Uterus (tissue), 4 donors: ENCODE results near the gene HS3ST6. TPM values are rescaled to one million over a fixed set of nuclear protein-coding genes. Genes with fewer than 3 reads are reported as not detected.

Experiments
- DNase-seq, 2 donors: peaks; one replicate each; pipeline ENCODE4 v3.0.0-alpha.2; 2019 to 2020
- H3K27ac ChIP-seq, 2 donors: fragments of 200-600 bp; sonication (generic); 1 replicate in 1 of 2; 2 replicates in 1 of 2; pipeline ENCODE4 v1.5.1; 2016 to 2018
- H3K27me3 ChIP-seq, 2 donors: fragments of 200-600 bp; sonication (generic); one replicate each; pipeline ENCODE4 v1.5.1; 2018 to 2019; ENCODE audit warnings: control low read depth in 1 of 2
- H3K36me3 ChIP-seq, 2 donors: fragments of 200-600 bp; sonication (generic); one replicate each; pipeline ENCODE4 v1.5.1; 2019; ENCODE audit warnings: control low read depth in 1 of 2
- H3K4me1 ChIP-seq, 2 donors: fragments of 200-600 bp; sonication (generic); one replicate each; pipeline ENCODE4 v1.5.1; 2018 to 2019; ENCODE audit warnings: control low read depth in 1 of 2
- H3K4me3 ChIP-seq, 2 donors: fragments of 200-600 bp; sonication (generic); 1 replicate in 1 of 2; 2 replicates in 1 of 2; pipeline ENCODE4 v1.5.1; 2018 to 2019; ENCODE audit warnings: mild to moderate bottlenecking in 1 of 2
- H3K9me3 ChIP-seq, 2 donors: fragments of 200-600 bp; sonication (generic); one replicate each; pipeline ENCODE4 v1.5.1; 2019; ENCODE audit warnings: control low read depth in 1 of 2
- CTCF ChIP-seq, 4 experiments: fragments of 200-600 bp in 2 of 4; fragments of 450-650 bp in 2 of 4; sonication (generic) in 2 of 4; IDR thresholded peaks; one replicate each; pipeline ENCODE4 v1.5.1; 2016 to 2019; ENCODE audit warnings: antibody characterized with exemption in 4 of 4, mild to moderate bottlenecking in 2 of 4, moderate library complexity in 1 of 4
- POLR2A ChIP-seq, 2 donors: fragments of 450-650 bp; IDR thresholded peaks; one replicate each; pipeline ENCODE4 v1.6.1; 2016; ENCODE audit warnings: antibody characterized with exemption in 2 of 2, mild to moderate bottlenecking in 1 of 2, moderate library complexity in 1 of 2
- intact Hi-C: fragments of 100-400 bp; cut with DNase I; formaldehyde crosslinking; loops from one replicate; pipeline ENCODE4 v1.15.1; 2023; ENCODE audit warnings: low total_unique reads
- total RNA-seq, 4 donors: library from RNA; depleted of rRNA in 3 of 4; stranded (reverse); fragments of >200 nt in 3 of 4; gene quantifications; one replicate each; pipeline versions ENCODE4 v1.1.0 to v1.2.4, GENCODE V29; 2014 to 2023
- donor health status: DM: yes; HTN: yes; CAD: no.

Gene HS3ST6
- not detected for total RNA-seq

- DNase-seq = no peak
- peaks cover 0 to 12% of the 10 kb centered on the region in 2 donors for H3K27me3 ChIP-seq
- intact Hi-C loops = no loop called here
Measured at GRCh38 chr16:1918351-1919326, at the start of gene HS3ST6. Gene HS3ST6, minus strand, starts transcription at chr16:1918415. Its CDS starts 92 bp downstream, at chr16:1918323.

GRCh38 chr16:1966460-1966859 lies 48.2 kb upstream of the HS3ST6 start, which contains the start of gene RNF151:
Gene RNF151, plus strand, starts transcription at chr16:1966856. Its CDS starts 26 bp downstream, at chr16:1966882.
- no peaks in the 10 kb centered on the region for H3K36me3 ChIP-seq
- peak within 1 kb of the TSS; percentile 80 to 95 for H3K27ac ChIP-seq
- peaks cover 0 to 9% of the 10 kb centered on the region in 2 donors for H3K4me1 ChIP-seq
- DNase-seq = no peak
- H3K27me3 ChIP-seq = no peaks in the 10 kb centered on the region
- H3K4me3 ChIP-seq = peak within 1 kb of the TSS in 1 of 2 donors; percentile 81
- intact Hi-C loops = no loop called here
- no peaks in the 10 kb centered on the region for H3K9me3 ChIP-seq
- TF ChIP-seq POLR2A (IDR thresholded peaks at IDR 0.05) = no peak
- TF ChIP-seq CTCF (IDR thresholded peaks at IDR 0.05) = no peak

More at GRCh38 chr16:1918351-1919326, at the start of gene HS3ST6:
- peaks cover 0 to 7% of the 10 kb centered on the region in 2 donors for H3K4me1 ChIP-seq
- no peaks in the 10 kb centered on the region for H3K9me3 ChIP-seq
- no peak within 1 kb of the TSS for H3K27ac ChIP-seq
- H3K36me3 ChIP-seq = no peaks in the 10 kb centered on the region
- no peak for TF ChIP-seq CTCF (IDR thresholded peaks at IDR 0.05)
- TF ChIP-seq POLR2A (IDR thresholded peaks at IDR 0.05) = no peak
- H3K4me3 ChIP-seq = no peak within 1 kb of the TSS

GRCh38 chr16:1965396-1966001 lies 47.3 kb upstream of the HS3ST6 start:
- Histone ChIP-seq H3K4me1 (peaks cover 0 to 4% of the 10 kb centered on the region in 2 donors), H3K27ac (peak overlapping the region; percentile 80 to 95), H3K27me3 (no peaks in the 10 kb centered on the region), H3K9me3 (no peaks in the 10 kb centered on the region), H3K4me3 (peak overlapping the region; percentile 62 to 81), H3K36me3 (no peaks in the 10 kb centered on the region)
- TF ChIP-seq POLR2A (IDR thresholded peaks at IDR 0.05) (no peak), CTCF (IDR thresholded peaks at IDR 0.05) (no peak)
- intact Hi-C loops = no loop called here
- no peak for DNase-seq

GRCh38 chr16:1964506-1965395 lies 46.5 kb upstream of the HS3ST6 start, which contains the start of gene RPS2:
Gene RPS2, minus strand, starts transcription at chr16:1964826. Its CDS starts 201 bp downstream, at chr16:1964625.
- intact Hi-C loops = no loop called here
- Histone ChIP-seq H3K27ac (peak within 1 kb of the TSS; percentile 80 to 95), H3K4me3 (peak within 1 kb of the TSS; percentile 62 to 81), H3K9me3 (no peaks in the 10 kb centered on the region), H3K36me3 (no peaks in the 10 kb centered on the region), H3K27me3 (no peaks in the 10 kb centered on the region), H3K4me1 (peaks cover 0 to 4% of the 10 kb centered on the region in 2 donors)
- TF ChIP-seq POLR2A (IDR thresholded peaks at IDR 0.05) (peak; percentile 72 to 96), CTCF (IDR thresholded peaks at IDR 0.05) (peak in 1 of 4 experiments; percentile 5)
- peak; percentile 98 to 99 for DNase-seq
